ENCODE measurements around the gene ICOS. TPM values are rescaled to one million over a fixed set of nuclear protein-coding genes. Genes with fewer than 3 reads are reported as not detected.
A peak's percentile ranks its signal among the peaks of the same experiment; 100 is the strongest.

The ICOS gene
- total RNA-seq, 1 donor from 2014 or later: 2.1 TPM

DNA sequence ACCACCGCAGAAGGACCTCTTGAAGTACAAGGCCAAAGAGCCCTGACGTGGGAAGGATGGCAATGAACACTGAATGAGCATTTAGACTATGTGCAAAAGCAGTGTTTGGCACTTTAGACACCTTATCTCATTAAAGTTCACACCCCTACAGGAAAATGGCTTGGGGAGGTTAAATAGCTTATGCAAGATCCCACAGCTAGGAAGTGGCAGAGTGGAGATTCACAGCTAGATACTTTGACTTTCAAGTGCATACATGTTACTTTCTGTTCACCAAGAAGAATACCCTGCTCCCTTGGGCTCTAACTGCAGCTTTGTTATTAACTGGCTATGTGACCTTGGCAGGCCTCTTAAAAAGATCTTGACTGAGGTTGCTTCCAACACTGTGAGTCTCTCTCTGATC lies 58.2 kb downstream of the ICOS start:
- intact Hi-C loops (cut with DNase I): no loop called here
- H3K27ac ChIP-seq: no peak overlapping the region
- no peaks in the 10 kb centered on the region for H3K36me3 ChIP-seq
- no peaks in the 10 kb centered on the region for H3K27me3 ChIP-seq
- H3K4me3 ChIP-seq: no peak overlapping the region
- peak; percentile 7 for ATAC-seq
- TF ChIP-seq, protein P1, sequence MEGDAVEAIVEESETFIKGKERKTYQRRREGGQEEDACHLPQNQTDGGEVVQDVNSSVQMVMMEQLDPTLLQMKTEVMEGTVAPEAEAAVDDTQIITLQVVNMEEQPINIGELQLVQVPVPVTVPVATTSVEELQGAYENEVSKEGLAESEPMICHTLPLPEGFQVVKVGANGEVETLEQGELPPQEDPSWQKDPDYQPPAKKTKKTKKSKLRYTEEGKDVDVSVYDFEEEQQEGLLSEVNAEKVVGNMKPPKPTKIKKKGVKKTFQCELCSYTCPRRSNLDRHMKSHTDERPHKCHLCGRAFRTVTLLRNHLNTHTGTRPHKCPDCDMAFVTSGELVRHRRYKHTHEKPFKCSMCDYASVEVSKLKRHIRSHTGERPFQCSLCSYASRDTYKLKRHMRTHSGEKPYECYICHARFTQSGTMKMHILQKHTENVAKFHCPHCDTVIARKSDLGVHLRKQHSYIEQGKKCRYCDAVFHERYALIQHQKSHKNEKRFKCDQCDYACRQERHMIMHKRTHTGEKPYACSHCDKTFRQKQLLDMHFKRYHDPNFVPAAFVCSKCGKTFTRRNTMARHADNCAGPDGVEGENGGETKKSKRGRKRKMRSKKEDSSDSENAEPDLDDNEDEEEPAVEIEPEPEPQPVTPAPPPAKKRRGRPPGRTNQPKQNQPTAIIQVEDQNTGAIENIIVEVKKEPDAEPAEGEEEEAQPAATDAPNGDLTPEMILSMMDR (IDR thresholded peaks at IDR 0.05): no peak
- peaks cover 8% of the 10 kb centered on the region for H3K4me1 ChIP-seq
- DNase-seq: no peak
- no peaks in the 10 kb centered on the region for H3K9me3 ChIP-seq

DNA sequence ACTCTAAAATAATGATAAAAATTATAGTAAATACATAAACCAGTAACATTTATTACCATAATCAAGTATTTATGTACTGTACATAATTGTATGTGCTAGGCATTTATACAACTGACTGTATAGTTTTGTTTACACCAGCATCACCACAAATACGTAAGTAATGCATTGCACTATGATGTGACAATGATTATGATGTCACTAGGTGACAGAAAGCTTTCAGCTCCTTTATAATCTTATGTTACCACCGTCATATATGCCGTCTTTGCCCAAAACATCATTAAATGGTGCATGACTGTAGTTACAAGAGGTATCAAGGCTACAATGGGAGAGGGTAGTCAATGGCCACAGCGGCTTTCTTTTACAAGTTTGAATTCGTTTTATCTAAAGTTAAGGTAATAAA lies 60.1 kb downstream of the ICOS start:
- H3K36me3 ChIP-seq: no peaks in the 10 kb centered on the region
- DNase-seq: no peak
- no peaks in the 10 kb centered on the region for H3K27me3 ChIP-seq
- no peaks in the 10 kb centered on the region for H3K9me3 ChIP-seq
- intact Hi-C loops (cut with DNase I): no loop called here
- H3K4me1 ChIP-seq: peaks cover 11% of the 10 kb centered on the region
- TF ChIP-seq, protein P1 (IDR thresholded peaks at IDR 0.05): no peak
- ATAC-seq: no peak
- H3K27ac ChIP-seq: no peak overlapping the region
- H3K4me3 ChIP-seq: no peak overlapping the region

DNA sequence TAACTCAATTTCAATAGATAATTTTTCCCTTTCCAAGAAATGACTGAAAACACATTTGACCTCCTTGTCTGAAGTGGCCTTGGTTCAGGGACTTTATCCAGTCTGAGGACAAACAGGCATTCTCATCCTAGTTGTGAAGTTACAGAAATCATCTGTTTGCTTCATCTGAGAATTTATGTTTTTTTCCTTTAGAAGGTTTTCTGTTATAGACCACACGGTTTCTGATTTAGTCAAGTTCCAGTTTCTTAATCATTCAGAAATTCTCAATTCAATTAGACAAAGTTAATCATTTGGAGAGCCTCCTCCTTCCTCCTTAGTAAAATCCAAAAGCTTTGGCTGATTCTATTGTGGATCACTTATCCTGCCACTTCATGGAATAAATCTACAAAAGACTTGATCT lies 60.9 kb downstream of the ICOS start:
- TF ChIP-seq, protein P1 (IDR thresholded peaks at IDR 0.05): no peak
- Histone ChIP-seq H3K4me1 (peaks cover 11% of the 10 kb centered on the region), H3K27ac (no peak overlapping the region), H3K27me3 (no peaks in the 10 kb centered on the region), H3K9me3 (no peaks in the 10 kb centered on the region), H3K4me3 (no peak overlapping the region), H3K36me3 (no peaks in the 10 kb centered on the region)
- DNase-seq: no peak
- ATAC-seq: no peak
- intact Hi-C loops (cut with DNase I): no loop called here

DNA sequence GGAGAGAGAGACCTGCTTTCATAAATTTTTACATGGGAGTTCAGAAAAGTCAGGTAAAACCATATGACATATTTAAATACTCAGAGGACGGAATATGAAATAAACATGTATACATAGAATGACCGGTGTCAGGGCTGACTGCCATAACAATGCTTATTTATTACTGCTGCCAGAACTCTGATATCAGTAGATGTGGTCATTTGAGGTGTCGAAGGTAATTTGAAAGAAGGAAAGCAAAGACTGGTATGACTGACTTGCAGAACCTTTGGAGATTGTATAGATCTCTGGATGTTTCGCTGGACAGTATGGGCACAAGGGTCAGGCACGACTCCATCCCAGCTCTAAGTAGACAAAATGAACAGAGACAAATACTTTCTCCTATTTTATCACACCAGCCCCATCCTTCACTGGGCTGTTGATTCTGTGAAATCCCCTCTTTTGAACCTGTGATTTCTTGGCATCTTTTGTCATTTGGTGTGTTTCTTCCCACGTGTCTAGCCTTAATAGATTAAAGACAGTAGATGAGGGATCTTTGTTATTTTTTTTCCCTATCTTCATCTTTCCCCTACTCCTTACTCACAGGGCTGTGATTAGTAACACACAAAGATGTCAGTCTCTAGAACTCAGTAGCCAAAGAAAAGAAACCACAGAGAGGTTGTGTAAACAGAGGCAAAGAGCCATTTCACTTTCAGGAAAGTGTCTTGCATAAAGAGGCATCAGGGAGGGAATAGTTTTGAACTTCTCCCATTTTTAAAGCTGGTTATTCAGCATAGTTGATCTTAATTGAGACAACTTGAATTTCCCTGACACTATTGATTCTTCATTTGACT lies 61.6 kb downstream of the ICOS start:
- H3K4me3 ChIP-seq: no peak overlapping the region
- H3K9me3 ChIP-seq: no peaks in the 10 kb centered on the region
- no peak for DNase-seq
- H3K4me1 ChIP-seq: peaks cover 11% of the 10 kb centered on the region
- no peaks in the 10 kb centered on the region for H3K27me3 ChIP-seq
- H3K27ac ChIP-seq: no peak overlapping the region
- intact Hi-C loops (cut with DNase I): no loop called here
- TF ChIP-seq, protein P1 (IDR thresholded peaks at IDR 0.05): no peak
- no peaks in the 10 kb centered on the region for H3K36me3 ChIP-seq
- peak; percentile 83 for ATAC-seq

DNA sequence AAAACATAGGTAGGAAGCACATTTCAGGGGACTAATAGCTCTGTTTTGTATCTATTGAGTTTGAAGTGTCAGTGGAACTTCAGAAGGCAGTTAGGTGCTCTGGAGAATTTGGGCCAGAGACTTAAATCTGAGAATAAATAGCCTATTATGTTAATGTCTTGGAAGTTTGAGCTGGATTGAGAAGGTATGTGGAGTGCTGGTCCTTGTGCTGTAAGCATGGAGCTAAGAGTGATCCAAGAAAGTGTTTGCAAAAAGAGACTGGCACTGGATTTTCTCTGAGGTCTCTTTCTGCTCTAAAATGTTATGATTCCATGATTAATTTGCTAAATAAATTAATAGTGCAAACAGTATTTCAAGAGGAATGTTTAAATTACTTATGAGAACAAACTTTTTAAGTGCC lies 63.3 kb downstream of the ICOS start:
- peaks cover 11% of the 10 kb centered on the region for H3K4me1 ChIP-seq
- ATAC-seq: no peak
- H3K9me3 ChIP-seq: no peaks in the 10 kb centered on the region
- H3K4me3 ChIP-seq: no peak overlapping the region
- no peaks in the 10 kb centered on the region for H3K36me3 ChIP-seq
- intact Hi-C loops (cut with DNase I): no loop called here
- H3K27ac ChIP-seq: no peak overlapping the region
- TF ChIP-seq, protein P1 (IDR thresholded peaks at IDR 0.05): no peak
- no peak for DNase-seq
- no peaks in the 10 kb centered on the region for H3K27me3 ChIP-seq

Data from upper lobe of right lung (tissue), 1 donor.